Stimulated activated CD4-positive, alpha-beta T cell treated with anti-CD3 and anti-CD28 coated beads, Interleukin-1b, Interleukin-23, amount 100 ng/mL, for 48 hours (primary cell): ENCODE data around the gene POLR2A.
"Not testable (repeated sequence)": the region's sequence is repeated elsewhere in the genome, so short reads cannot be mapped to it uniquely, and the experiment has no call there.

Experiments
- DNase-seq: peaks from one replicate; pipeline ENCODE4 v3.0.0-alpha.2; 2020

The POLR2A gene

GRCh38 chr17:7479213-7480088 lies 4.7 kb upstream of the POLR2A start, which contains the start of gene ZBTB4:
ZBTB4 (minus strand) TSS chr17:7479631; CDS start chr17:7466801, 12,830 bp downstream.
- peak; percentile 34 for DNase-seq

DNA sequence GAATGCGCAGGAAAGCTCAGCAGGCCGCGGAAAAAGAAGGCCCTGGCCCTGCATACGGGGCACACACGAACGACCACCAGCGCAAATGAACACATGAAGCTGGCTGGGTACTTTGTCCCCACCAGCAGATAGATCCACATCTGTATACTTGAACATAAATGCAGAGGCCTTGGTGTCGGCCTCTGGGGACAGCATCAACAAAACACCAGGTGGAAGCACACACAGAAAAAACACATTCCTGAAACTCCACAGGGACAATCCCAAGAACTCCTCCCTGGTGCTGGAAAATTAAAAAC lies 4.1 kb upstream of the POLR2A start:
- no peak for DNase-seq

GRCh38 chr17:7481275-7481674 lies 2.9 kb upstream of the POLR2A start, which contains the start of gene SLC35G6:
SLC35G6 (plus strand) TSS chr17:7481446; CDS start chr17:7481517, 71 bp downstream.
- DNase-seq, result not testable (repeated sequence)

DNA sequence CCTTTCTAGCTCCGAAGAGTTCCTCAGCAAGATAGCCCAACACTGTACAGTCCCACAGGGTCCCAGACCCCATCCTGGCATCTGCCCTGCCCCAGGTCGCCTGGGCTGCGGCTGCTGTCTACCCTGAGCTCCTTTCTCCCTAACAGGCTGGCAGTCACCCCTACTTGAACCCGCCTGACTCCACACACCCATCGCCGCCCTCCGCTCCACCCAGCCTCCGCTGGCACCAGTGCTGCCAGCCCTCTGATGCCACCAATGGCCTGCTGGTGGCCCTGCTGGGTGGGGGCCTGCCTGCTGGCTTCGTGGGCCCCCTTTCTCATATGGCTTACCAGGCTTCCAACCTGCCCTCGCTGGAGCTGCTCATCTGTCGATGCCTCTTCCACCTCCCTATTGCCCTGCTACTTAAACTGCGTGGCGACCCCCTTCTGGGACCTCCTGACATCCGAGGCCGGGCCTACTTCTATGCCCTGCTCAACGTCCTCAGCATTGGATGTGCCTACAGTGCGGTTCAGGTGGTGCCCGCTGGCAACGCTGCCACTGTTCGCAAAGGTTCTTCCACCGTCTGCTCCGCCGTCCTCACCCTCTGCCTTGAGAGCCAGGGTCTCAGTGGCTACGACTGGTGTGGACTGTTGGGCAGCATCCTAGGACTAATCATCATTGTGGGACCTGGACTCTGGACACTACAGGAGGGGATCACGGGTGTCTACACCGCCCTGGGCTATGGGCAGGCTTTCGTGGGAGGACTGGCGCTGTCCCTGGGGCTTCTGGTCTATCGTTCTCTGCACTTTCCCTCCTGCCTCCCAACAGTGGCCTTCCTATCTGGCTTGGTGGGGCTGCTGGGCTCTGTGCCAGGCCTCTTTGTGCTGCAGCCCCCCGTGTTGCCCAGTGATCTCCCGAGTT lies 2.1 kb upstream of the POLR2A start:
- DNase-seq, result not testable (repeated sequence)

- DNase-seq, result not testable (repeated sequence)
These were observed 1.5 kb upstream of the POLR2A start for GRCh38 chr17:7482742-7483088.

- DNase-seq, result peak; percentile 91
These were observed 705 bp upstream of the POLR2A start for GRCh38 chr17:7483255-7484066.

DNA sequence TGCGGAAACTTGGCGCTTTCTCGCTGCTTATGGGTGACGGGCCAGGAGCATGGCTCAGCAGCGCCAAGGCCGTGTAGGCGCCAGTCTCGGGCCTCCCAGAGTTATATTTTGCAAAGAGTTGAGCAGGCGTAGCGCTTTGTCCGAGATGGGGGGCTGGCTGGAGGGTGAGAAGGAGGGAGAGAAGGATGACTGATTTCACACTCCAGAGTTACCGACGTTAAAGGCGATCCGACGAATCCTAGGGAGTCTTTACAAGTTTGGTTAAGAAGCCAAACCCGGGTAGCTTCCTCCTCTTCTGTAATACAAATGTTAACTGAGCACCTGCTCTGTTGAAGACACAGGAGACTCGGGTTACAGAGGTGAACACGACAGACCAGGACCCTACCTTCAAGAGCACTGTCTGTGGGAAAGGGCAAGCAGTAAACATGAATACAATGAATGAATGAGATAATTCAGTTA lies 782 bp downstream of the POLR2A start:
- DNase-seq, result no peak

GRCh38 chr17:7486181-7486580 lies 2.0 kb downstream of the POLR2A start:
- no peak for DNase-seq

GRCh38 chr17:7490144-7490543 lies 6.0 kb downstream of the POLR2A start:
- DNase-seq, result no peak

- DNase-seq, result no peak
These were observed 7.4 kb downstream of the POLR2A start for GRCh38 chr17:7491583-7491982.

DNA sequence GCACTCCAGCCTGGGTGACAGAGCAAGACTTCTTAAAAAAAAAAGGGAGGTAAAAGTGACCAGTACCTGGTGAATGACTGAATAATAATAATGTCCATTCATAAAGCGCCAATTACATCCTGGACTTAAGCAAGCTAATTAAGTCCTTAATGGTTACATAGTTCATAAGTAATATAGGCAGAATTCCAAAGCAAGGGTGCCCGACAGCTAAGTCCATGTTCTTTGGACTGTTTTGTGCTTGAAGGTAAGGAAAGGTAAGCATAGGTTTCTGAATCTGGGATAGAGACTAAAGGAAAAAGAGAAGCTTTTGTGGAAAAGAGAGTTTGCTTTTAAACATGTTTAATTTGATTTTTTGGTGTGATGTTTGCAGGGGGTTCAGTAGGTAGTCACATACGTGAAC lies 9.8 kb downstream of the POLR2A start:
- DNase-seq, result no peak

- DNase-seq, result no peak
These were observed 11.8 kb downstream of the POLR2A start for GRCh38 chr17:7495906-7496434.

DNA sequence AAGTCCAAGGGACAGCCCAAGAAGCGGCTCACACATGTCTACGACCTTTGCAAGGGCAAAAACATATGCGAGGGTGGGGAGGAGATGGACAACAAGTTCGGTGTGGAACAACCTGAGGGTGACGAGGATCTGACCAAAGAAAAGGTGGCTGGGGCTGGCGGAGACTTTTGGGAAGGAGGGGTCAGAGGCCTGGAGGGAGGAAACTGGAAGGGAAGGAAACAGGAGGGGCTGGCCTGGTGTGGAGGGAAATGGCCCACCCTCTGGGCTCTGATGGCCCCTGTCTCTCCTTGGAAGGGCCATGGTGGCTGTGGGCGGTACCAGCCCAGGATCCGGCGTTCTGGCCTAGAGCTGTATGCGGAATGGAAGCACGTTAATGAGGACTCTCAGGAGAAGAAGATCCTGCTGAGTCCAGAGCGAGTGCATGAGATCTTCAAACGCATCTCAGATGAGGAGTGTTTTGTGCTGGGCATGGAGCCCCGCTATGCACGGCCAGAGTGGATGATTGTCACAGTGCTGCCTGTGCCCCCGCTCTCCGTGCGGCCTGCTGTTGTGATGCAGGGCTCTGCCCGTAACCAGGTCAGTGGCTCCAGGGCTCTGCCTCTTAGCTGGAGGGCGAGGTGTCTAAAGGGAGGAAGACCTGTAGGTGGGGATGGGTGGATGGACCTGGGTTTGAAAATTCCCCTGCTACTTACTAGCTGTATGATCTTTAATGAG lies 12.5 kb downstream of the POLR2A start:
- no peak for DNase-seq

DNA sequence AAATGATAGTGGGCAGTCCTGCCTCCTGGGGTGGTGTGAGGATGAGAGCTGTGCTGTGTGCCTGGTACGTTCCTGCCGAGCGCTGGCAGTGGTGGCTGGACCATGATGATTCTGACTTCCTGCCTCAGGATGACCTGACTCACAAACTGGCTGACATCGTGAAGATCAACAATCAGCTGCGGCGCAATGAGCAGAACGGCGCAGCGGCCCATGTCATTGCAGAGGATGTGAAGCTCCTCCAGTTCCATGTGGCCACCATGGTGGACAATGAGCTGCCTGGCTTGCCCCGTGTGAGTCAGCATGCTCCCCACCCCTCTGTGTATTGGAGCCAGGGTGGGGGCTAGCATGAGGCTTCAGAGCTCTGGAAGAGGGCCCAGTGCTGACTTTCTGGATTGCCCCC lies 13.1 kb downstream of the POLR2A start:
- DNase-seq, result no peak

DNA sequence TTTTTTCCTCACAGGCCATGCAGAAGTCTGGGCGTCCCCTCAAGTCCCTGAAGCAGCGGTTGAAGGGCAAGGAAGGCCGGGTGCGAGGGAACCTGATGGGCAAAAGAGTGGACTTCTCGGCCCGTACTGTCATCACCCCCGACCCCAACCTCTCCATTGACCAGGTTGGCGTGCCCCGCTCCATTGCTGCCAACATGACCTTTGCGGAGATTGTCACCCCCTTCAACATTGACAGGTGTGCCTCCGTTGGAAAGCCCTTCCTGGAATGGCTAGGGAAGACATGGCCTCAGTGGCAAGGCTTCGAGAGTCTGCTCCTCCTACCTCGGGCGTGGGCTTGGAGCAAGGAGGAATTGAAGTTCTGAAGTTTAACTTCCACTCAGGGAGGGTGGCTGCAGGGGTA lies 13.5 kb downstream of the POLR2A start:
- DNase-seq, result no peak

DNA sequence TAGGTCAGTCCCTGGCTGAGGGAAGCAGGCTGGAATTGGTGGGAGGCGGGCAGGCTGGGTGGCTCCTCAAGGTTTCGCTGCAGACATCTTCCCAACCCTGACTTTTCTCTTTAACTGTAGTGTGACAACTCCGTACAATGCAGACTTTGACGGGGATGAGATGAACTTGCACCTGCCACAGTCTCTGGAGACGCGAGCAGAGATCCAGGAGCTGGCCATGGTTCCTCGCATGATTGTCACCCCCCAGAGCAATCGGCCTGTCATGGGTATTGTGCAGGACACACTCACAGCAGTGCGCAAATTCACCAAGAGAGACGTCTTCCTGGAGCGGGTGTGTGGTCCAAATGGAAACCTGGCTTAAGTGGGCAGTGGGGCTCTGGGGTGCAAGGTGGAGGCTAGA lies 15.0 kb downstream of the POLR2A start:
- DNase-seq, result no peak

DNA sequence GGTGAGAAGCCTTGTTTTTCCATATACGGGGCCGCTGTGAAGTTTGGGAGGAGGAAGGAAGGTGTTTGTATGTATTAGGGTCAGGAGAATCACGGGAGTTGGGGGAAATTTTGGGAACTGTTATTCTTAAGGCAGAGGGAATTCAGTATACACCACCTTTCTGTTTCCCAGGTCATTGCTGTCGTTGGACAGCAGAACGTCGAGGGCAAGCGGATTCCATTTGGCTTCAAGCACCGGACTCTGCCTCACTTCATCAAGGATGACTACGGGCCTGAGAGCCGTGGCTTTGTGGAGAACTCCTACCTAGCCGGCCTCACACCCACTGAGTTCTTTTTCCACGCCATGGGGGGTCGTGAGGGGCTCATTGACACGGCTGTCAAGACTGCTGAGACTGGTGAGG lies 17.6 kb downstream of the POLR2A start:
- no peak for DNase-seq

GRCh38 chr17:7502171-7502847 lies 18.1 kb downstream of the POLR2A start:
- DNase-seq, result no peak

- DNase-seq, result no peak
These were observed 18.8 kb downstream of the POLR2A start for GRCh38 chr17:7502987-7503386.

DNA sequence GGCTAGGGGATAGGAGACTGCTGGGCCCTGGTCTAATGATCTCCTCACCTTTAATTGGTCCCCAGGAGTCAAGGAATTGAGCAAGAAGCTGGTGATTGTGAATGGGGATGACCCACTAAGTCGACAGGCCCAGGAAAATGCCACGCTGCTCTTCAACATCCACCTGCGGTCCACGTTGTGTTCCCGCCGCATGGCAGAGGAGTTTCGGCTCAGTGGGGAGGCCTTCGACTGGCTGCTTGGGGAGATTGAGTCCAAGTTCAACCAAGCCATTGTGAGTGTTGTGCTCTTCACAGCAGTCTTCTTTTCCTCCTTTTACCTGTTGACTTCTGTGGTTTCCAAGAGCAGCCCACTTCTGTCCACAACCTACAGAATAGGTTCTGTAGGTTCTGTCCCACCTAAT lies 19.4 kb downstream of the POLR2A start:
- no peak for DNase-seq

GRCh38 chr17:7508145-7508544 lies 24.0 kb downstream of the POLR2A start:
- DNase-seq, result no peak
